HG03103 (cell line): ENCODE results near the gene KAZN.
"Not testable (repeated sequence)": the region's sequence is repeated elsewhere in the genome, so short reads cannot be mapped to it uniquely, and the experiment has no call there.

ENCODE experiments used
- ATAC-seq: cut with Tn5 transposase; IDR thresholded peaks from one replicate; pipeline ENCODE4 v1.9.1; 2021; ENCODE audit warnings: low read depth; ENCODE audit not compliant: unreplicated experiment

KAZN gene

DNA sequence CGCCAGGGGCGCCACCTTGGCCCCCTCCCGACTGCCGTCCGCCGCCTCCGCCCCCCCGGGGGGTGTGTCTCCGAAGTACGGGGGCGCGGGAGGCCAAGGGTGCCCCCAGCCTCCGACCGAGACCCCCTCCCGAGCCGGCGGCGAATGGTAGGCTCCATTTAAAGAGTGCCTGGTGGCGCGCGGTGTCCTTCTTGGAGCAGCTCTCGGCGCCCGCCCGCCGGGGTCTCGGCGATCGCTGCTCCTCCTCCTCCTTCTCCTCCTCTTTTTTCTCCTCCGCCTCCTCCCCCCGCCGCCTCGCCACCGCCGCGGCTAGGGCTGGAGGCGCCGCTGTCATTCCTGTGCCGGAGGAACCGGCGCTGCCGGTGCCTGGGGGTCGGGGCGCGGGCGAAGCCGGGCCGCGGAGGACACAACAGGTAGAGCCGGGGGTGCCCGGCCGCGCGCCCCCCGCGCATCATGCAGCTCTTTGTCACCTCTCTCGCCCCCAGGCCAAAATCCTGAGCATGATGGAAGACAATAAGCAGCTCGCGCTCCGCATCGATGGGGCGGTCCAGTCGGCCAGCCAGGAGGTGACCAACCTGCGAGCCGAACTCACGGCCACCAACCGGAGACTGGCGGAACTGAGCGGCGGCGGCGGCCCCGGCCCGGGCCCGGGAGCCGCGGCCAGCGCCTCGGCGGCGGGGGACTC, at the start of gene KAZN:
TSS of gene KAZN (plus strand) at position 188 of the 685 bp plus-strand sequence.
- ATAC-seq: no peak

DNA sequence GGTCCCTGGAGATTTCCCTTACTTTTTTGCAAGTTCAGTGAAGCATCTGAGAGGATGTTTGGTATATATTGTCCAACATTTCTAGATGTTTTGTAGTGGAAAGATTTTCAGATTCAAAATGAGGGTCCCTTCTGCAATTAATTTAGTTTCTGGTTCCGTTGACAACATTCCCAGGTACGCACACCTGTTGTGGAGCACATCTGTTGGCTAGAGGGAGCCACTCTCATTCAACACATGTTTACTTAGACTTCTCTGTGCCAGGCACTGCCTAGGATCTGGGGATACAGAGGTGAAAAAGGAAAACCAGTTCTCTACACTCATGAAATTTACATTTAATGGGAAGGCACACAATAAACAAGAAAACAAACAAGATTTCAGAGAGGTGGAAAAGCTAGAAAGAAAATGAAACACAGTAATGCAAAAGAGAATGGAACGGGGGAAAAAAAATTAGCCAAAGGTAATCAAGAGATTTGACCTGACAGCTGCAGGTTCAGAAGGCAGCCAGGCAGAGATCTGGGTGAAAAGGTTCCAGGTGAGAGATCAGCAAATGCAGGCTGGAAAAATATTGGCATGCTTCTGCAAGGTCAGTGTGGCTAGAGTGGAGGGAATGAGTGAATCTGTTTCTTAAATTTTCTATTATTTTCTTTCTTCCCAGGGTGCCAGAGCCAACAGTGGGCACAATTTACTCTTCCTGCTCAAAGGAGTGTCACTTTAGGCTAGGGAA, 48.4 kb upstream of the KAZN start:
- no peak for ATAC-seq

DNA sequence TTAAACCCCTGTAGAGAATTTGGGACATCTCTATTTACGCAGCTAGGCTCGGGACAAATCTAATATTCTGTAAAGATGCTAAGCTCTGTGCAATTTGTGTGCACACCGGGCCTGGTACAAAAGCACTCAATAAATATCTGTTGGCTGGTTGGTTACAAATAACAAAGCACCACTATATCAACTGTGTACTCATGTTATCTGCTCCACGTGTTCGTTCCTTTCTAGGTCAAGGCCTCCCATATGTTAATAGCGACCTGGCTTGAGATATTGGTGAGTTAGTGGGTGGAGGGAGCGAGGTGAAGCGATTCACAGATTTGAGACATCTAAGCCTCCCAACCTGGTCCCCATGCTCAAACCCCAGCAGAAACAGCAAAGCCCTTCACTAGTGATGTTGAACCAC, 47.1 kb upstream of the KAZN start:
- no peak for ATAC-seq

DNA sequence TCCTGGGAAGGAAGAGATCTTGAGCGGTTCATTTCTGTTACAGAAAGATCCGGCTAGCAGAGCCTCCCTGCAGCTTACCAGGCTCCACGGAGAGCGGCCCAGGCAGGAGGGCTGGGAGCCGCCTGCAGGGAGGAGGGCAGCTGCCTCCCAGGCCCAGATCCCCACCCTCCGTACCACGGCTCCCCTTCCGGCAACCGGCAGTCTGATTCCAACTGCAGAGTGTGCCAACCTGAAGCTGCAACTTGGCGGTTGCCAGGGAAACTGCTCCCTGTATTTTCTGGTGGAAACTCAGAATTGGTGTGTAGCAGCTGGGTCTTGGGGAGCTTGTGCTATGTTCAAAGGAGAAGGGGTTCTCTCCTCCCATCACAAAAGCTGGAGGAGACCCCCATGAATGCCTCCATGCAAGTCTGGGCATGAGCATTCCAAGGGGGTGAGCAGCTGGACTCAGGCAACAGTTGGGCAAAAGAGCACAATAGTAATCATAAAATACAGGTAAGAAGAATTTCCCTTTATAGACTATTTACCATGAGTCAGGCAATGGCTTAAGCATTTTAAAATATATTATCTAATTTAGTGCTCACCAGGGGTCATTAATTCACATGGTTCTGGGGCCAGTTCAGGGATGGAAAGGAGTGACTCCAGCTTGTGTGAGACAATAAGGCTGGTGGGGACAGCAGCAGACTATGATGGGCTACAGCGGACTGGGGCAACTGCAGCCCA, 46.1 kb upstream of the KAZN start:
- no peak for ATAC-seq

DNA sequence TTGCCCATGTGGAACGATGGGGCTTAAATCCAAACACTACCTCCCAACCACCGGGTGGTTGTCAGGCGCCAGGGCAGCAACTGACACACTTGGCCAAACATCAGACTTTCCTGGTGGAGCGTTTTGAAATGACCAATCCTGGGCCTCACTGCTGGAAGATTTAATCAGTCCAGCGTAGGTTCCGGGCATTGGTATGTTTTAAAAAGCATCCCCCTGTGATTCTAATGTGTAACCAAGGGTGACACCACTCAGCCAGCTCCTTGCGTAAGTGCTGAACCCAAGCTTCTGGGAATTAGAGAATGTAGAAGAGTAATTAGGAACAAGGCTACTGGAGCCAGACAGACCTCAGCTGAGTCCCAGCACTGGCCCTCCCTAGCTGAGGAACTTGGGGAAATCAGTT, 44.8 kb upstream of the KAZN start:
- ATAC-seq: no peak

DNA sequence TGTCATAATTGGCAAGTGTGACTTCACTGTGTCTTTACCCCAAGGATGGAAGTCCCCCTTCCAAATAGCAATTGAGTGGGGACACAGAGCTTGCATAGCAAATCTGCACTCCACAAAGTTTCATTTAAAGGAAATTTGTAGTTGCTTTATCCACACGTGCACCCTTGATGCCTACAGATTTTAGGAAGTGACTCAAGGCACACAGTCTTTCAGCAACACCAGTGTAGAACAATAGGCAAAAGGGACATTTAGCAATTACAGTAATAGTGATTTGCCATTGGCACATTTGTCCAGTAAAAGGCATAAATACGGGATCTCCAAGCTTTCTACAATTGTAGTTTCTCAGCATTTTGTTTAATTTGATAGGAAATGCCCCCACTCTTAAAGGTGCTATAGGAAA, 43.4 kb upstream of the KAZN start:
- ATAC-seq: no peak

DNA sequence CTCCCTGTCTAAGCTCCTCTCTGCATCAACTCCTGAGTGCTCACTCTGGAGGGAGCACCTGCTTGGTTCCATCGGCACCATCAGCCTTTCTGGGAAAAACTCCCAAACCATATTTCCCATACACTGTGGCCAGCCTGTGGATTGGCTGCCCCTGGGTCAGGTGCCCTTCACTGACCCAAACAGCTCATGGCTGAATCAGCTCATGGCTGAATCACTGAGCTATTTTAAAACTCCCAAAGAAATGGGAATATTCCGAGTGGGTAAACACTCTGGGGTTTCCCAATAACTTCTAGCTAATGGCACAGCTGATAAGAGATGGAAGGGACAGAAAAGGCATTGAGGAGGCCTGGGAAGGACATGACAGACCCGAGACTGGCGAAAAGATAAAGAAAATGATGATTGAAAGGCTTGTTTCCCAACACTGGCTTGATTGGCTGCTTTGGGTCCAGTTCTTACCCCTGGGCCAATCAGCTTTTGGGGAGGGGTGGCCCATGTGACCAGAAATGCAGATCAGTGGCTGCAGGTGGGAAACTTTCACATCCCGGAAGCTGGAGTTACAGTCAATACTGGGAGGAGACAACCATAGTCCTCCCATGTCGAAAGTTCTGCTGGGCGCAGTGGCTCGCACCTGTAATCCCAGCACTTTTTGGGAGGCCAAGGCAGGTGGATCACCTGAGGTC, 37.3 kb upstream of the KAZN start:
- no peak for ATAC-seq

DNA sequence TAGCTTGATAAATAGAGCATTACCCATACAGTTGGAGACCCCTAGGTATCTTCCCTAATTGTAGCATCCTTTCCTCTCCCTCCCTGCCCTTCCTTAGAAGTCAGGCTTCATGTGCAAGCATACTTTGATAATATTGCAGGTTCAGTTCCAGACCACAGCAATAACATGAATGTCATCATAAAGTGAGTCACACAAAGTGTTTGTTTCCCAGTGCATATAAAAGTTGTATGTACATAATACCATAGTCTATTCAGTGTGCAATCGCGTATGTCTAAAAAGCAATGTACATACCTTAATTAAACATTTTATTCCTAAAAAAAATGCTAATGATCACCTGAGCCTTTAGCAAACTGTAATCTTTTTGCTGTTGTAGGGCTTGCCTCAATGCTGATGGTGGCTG, 33.4 kb upstream of the KAZN start:
- ATAC-seq: no peak

DNA sequence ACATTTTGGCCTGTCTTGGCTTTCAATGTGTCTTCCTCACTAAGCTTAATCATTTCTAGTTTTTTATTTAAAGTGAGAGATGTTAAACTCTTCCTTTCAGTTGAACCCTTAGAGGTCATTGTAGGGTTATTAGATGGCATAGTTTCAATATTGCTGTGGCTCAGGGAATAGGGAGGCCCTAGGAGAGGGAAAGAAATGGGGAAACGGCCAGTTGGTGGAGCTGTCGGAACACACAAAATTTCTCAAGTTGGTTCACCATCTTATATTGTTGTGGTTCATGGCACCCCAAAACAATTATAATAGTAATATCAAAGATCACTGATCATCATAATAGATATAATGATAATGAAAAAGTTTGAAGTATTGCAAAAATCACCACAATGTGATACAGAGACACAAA, 31.4 kb upstream of the KAZN start:
- no peak for ATAC-seq

DNA sequence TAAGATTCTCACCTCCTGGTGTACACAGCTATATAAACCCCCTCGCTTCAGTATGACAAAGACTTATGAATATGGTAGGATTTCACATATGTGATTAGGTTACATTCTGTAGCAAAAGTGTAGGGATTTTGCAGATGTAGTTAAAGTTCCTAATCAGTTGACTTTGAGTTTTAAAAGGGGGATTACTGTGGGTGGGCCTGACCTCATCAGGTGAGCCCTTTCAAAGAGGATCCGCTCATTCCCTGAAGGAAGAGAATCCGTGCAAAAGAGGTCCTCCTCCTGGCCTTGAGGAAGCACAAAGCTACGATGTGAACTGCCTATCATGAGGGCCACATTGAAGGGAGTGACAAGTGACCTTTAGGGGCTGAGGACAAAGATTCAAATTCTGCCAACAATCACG, 30.6 kb upstream of the KAZN start:
- no peak for ATAC-seq

DNA sequence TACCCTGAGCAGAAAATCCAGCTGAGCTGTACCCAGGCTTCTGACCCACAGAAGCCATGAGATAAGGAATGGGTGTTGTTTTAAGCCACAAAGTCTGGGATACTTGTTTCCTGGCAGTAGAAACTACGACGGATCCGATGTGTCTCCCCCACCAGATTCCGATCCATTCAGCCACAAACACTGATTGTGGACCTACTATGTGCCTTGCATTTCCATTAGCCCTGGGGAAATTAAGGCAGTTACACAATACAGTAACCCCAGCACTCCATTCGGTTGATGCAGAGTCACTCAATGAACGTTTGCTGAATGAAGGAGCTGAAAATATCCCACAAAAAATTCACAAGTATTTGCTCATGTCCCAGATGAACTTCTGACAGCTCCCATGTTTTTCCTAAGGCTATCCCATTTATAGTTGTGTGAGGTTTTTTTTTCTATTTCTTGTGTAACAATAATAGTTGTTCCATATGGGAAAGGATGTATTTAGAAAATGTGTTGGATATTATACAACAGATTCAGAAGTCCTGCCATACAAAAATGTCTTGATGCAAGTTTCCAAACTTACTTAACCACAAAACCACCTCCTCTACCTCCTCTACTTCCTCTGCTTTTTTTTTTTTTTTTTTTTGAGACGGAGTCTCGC, 29.6 kb upstream of the KAZN start:
- no peak for ATAC-seq

DNA sequence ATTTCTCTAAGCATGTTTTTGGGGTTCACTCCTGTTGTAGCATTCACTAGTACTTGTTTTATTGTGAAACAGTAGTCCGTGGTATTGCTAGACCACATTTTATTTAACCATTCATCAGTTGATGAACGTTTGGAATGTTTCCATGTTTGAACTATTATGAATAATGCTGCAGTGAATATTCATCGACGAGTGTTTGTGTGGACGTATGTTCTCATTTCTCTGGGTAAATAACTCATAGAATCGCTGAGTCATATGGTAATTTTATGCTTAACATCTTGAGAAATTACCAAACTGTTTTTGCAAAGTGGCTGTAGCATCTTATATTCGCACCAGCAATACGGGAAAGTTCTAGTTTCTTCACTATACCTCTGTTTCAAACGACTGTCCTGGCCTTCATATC, 28.0 kb upstream of the KAZN start:
- ATAC-seq: no peak

DNA sequence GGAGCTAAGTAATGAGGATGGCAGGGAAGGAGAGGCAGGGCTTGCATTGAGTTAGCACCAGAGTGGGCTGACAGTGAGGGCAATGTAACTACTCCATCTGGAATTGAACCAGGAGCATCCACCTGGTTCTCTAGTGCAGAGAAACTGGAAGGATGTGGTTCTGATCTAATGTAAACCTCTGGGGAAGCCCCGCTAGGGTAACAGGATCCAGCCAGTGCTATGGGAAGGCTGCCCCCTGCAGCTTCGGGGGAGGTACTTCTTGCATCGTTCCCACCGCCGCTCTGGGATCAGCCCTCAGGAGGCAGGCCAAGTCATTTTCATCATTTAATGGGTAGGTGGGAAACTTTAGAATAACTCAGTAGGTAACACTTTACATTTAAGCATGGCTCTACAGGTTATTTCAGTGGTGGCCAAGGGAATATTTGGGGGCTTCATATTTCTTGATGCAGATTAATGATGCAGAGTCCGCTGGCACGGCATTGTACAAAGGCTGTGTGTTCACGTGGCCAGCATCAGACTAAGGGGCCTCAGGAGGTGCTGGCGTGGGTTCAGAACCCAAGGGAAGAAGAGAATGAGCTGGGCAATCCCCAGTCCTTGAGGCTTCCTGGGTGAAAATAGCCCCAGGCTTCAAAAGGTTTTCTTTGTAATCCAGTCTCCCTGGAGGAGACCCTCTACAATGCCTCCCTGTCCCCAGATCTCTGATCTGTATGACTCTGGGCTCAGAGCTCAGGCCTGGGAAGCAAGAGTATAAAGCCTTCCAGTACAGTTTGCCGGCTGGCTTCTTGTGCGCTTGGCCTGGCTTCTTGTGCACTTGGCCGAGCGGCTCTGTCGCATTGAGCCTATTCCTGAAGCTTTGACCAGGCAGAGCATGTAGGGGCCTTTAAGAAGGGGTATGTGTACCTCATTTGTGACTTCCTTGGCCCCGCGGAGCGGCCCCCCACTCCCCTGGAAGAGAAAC, 26.4 kb upstream of the KAZN start:
- no peak for ATAC-seq

DNA sequence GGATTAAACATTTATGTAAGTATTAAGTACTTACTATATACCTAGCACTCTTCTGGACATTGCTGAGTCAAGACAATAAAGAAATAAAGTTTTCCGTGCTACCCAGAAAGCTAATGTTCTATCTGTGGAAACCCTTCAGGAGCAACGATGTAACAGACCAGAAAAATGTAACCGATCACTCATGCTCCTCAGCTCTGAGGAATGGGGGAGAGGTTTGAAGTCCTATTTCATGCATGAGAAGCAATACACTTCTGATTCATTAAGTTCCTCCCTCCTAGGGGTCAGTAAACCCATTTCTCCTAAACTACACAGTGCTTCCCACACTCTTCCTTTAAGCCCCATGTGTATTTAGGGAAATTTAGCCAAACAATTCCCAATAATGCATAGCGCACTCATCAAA, 25.6 kb upstream of the KAZN start:
- ATAC-seq: no peak

DNA sequence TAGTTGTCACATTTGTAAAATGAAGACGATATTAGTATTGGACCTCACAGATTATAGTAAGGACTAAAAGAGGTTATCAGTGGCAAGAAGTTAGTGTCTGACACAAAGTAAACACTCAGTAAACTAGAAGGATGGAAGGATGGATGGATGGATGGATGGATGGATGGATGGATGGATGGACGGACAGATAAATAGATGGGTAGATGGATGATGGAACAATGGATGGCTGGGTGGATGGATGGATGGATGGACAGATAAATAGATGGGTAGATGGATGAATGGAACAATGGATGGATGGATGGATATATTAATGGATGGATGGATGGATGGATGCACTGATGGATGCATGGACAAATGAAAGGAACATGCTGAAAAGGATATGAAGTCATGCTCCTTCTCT, 22.3 kb upstream of the KAZN start:
- no peak for ATAC-seq

DNA sequence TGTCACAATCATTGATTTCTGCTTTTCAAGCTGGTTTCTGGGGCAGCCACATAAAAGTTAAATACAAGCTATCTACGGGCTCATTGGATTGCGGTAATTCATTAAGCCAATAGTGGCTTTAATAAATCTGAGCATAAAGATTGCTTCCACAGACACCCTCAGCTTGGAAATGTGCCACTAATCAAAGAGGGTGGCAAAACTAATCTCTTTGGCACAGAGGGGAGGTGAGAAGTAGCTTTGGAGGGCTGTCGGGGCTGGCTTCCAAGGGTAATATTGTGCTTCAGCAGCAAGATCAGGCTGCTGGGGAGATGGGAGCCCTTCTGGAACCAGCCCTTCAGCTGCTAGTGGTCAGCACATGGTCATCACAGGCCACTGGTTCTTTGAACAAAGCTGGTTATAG, 21.2 kb upstream of the KAZN start:
- no peak for ATAC-seq

DNA sequence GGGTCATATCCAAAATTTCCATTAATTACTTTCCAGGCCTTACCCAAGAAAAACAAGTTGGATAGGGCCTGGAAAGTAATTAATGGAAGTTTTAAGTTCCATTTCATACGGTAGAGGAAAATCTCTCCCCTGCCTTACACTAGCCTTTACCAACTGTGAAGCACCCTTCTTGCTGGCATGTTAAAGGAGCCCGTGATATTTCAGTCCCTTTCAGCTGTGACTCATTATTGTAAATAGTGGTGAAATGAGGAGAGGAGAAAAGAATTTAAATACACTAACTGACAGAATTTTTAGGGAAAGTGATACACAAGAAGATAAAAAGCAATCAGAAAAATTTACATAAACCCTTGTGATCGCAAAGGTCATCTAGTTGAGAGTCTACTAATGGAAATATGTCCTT, 20.3 kb upstream of the KAZN start:
- no peak for ATAC-seq

DNA sequence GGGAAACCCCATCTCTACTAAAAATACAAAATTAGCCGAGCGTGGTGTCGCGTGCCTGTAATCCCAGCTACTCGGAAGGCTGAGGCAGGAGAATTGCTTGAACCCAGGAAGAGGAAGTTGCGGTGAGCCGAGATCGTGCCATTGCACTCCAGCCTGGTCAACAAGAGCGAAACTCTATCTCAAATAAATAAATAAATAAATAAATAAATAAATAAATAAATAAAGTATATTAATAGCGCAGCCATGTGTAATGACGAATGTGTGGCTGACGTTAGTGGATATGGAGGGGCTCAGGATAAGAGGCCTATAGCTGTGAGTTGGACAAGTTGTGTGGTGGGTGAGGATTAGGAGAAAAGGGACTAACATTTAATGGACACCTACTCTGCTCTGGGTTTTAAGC, 18.2 kb upstream of the KAZN start:
- ATAC-seq: not testable (repeated sequence)

DNA sequence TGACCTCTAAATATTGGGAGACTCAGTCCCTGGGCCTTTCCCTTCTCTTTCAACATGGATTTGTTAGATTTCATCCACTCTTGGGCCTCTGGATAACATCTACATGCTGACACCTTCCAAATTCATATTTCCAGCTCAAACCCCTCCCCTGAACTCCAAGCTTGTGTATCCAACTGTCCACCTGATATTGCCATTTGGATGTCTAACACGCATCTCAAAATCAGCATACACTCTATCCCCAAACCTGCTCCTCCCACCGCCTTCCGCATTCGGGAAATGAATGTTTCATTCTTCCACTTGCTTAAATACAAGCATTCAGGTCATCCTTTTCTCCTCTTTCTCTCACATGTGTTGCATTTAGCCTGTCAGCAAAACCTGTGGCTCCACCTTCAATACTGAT, 17.5 kb upstream of the KAZN start:
- ATAC-seq: no peak

DNA sequence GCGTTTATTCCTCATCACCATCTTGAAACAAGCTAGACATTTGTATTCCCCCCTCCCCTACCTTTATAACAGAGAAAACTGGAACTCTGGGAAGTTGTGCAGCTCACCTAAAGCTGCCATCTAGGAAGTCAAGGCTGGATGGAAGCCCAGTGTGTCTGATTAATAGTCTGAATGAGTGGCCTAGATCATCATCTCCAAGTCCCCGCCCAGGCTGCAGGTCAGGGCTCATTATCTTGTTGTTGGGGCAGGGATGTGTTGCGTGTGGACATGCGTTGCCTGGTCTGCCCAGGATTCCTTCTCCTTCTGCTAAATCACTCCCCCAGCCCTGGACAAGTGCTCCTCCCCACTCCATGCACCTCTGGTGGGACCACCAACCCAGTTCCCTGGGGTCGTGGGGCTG, 14.7 kb upstream of the KAZN start:
- ATAC-seq: no peak
